Activated naive CD8-positive, alpha-beta T cell (primary cell): Measurements from ENCODE around the gene CARS1.

ENCODE experiments used
- H3K27ac Mint-ChIP-seq: one replicate; pipeline ENCODE4 v1.8.0; 2021; ENCODE audit warnings: mixed read lengths
- H3K27me3 Mint-ChIP-seq: one replicate; pipeline ENCODE4 v1.8.0; 2021; ENCODE audit warnings: mixed read lengths
- H3K36me3 Mint-ChIP-seq: one replicate; pipeline ENCODE4 v1.8.0; 2021; ENCODE audit warnings: mixed read lengths
- H3K4me1 Mint-ChIP-seq: one replicate; pipeline ENCODE4 v1.8.0; 2021; ENCODE audit warnings: low read depth, mixed read lengths
- H3K4me3 Mint-ChIP-seq: one replicate; pipeline ENCODE4 v1.8.0; 2021; ENCODE audit warnings: mild to moderate bottlenecking, mixed read lengths
- H3K9me3 Mint-ChIP-seq: one replicate; pipeline ENCODE4 v1.8.0; 2021; ENCODE audit warnings: low read depth, mixed read lengths

CARS1 gene

DNA sequence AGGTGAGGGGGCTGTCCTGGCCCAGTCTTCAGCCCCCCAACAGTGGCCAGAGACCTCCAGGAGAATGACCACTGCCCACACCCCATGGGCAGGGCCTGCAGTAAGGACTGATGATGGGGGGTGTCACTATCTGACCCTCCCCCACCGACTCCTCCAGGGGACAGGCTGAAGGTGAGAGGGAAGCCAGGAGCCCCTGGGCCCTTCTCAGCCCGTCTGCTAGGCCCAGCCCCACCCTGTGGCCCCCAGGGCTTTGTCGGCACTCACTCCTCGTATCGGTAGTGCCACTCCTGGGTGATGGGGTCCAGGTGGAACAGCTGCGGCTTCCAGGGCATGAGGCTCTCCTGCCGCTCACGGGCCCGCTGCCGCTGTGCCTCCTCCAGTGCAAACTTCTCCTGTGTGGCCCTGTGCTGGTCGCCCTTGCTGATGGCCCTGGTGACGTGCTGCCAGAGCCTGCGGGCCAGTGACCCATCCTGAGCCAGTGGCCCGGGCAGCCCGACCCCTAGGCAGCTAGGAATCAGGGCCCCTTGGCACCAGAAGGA, 35.4 kb upstream of the CARS1 start:
- H3K27ac Mint-ChIP-seq = no peak overlapping the region
- H3K36me3 Mint-ChIP-seq = peaks cover 3% of the 10 kb centered on the region
- H3K4me3 Mint-ChIP-seq = no peak overlapping the region
- no peaks in the 10 kb centered on the region for H3K4me1 Mint-ChIP-seq
- no peaks in the 10 kb centered on the region for H3K9me3 Mint-ChIP-seq
- no peaks in the 10 kb centered on the region for H3K27me3 Mint-ChIP-seq

GRCh38 chr11:3091846-3092602, 34.8 kb upstream of the CARS1 start:
- no peaks in the 10 kb centered on the region for H3K36me3 Mint-ChIP-seq
- H3K27ac Mint-ChIP-seq = no peak overlapping the region
- no peaks in the 10 kb centered on the region for H3K9me3 Mint-ChIP-seq
- H3K27me3 Mint-ChIP-seq = no peaks in the 10 kb centered on the region
- H3K4me1 Mint-ChIP-seq = no peaks in the 10 kb centered on the region
- no peak overlapping the region for H3K4me3 Mint-ChIP-seq

- no peak overlapping the region for H3K4me3 Mint-ChIP-seq
- H3K36me3 Mint-ChIP-seq = no peaks in the 10 kb centered on the region
- no peaks in the 10 kb centered on the region for H3K9me3 Mint-ChIP-seq
- H3K27ac Mint-ChIP-seq = no peak overlapping the region
- no peaks in the 10 kb centered on the region for H3K27me3 Mint-ChIP-seq
- H3K4me1 Mint-ChIP-seq = no peaks in the 10 kb centered on the region
Observed at GRCh38 chr11:3091081-3091845, 34.0 kb upstream of the CARS1 start.

DNA sequence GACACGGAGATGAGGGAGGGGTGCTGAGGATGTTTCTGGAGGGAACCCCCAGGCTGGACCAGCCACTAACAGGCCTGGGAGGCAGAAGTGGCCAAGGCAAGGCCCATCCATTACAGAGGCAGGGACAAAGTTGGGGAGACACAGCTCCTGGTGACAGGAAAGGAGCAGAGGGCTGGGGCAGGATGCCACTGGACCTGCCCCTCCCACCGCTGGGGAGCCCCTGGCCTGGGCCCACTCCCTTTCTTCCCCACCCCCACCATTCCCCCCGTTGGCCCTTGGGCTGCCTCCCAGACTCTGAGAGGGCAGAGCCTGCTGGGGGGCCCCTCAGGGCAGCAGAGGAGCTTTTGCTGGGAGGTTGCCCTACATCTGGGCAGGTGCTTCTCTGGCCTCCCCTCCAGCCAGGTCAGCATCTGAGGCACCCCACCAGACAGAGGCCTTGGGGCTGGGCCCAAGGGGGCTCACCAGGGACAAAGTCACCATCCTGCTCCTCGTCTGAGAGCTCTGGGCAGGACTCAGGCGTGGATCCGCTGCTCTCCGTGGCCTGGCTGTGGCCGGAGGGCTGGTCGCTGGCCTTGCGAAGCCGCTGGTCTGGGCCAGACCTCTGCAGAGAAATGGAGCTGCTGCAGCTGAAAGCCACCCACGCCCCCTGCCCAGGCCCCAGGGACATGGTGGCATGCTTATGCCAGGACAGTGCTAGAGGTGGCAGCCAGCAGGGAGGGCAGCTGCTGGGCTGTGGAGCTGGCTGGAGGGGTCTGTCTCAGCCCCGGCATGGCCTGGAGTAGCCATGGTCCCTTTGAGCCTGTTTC, 33.1 kb upstream of the CARS1 start:
- Mint-ChIP-seq H3K4me3 (no peak overlapping the region), H3K27ac (no peak overlapping the region), H3K4me1 (no peaks in the 10 kb centered on the region), H3K9me3 (no peaks in the 10 kb centered on the region), H3K36me3 (no peaks in the 10 kb centered on the region), H3K27me3 (no peaks in the 10 kb centered on the region)

GRCh38 chr11:3089236-3090061, 32.2 kb upstream of the CARS1 start:
- no peaks in the 10 kb centered on the region for H3K9me3 Mint-ChIP-seq
- H3K27ac Mint-ChIP-seq = no peak overlapping the region
- no peaks in the 10 kb centered on the region for H3K36me3 Mint-ChIP-seq
- no peak overlapping the region for H3K4me3 Mint-ChIP-seq
- no peaks in the 10 kb centered on the region for H3K4me1 Mint-ChIP-seq
- H3K27me3 Mint-ChIP-seq = no peaks in the 10 kb centered on the region

DNA sequence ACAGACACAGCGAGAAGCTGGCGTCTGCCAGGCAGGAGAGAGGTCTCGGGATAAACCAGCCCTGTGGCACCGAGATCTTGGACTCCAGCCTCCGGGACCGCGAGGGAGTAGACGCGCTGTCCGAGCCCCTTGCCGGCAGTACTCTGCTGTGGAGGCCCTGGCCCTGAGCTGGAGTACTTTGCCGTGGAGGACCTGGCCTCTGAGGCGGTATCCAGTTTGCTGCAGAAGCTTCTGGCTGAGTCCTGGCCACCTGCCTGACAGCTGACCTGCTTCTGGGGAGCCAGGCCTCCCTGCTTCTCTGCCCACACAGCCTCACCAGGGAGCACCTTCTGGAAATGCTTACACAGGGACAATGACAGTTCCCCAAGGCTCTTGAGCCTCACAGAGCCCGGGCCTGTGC, 31.6 kb upstream of the CARS1 start:
- H3K9me3 Mint-ChIP-seq = no peaks in the 10 kb centered on the region
- no peaks in the 10 kb centered on the region for H3K27me3 Mint-ChIP-seq
- H3K4me1 Mint-ChIP-seq = no peaks in the 10 kb centered on the region
- no peaks in the 10 kb centered on the region for H3K36me3 Mint-ChIP-seq
- no peak overlapping the region for H3K27ac Mint-ChIP-seq
- no peak overlapping the region for H3K4me3 Mint-ChIP-seq

GRCh38 chr11:3087821-3088800, 30.9 kb upstream of the CARS1 start:
- no peak overlapping the region for H3K4me3 Mint-ChIP-seq
- no peaks in the 10 kb centered on the region for H3K36me3 Mint-ChIP-seq
- H3K4me1 Mint-ChIP-seq = no peaks in the 10 kb centered on the region
- H3K27ac Mint-ChIP-seq = no peak overlapping the region
- H3K9me3 Mint-ChIP-seq = no peaks in the 10 kb centered on the region
- H3K27me3 Mint-ChIP-seq = no peaks in the 10 kb centered on the region

DNA sequence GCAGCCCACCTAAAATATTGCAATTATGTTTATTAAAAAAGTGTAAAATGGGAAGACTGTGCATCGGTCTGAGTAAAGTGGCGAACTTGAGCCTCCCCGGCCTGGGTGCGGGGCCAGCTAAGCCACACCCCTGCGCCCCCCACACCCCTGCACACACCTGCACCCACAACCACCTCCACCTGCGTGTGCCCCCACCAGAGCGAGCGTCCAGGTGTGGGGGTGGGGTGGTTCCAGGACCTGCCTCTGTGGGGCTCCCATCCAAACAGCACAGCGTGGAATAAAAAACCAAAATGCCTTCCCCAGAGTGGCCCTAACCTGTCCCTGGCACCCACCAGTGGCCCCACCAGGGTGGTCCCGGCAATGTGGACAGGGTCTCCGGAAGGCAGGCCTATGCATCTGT, 30.1 kb upstream of the CARS1 start:
- H3K9me3 Mint-ChIP-seq = no peaks in the 10 kb centered on the region
- H3K27me3 Mint-ChIP-seq = peaks cover 2% of the 10 kb centered on the region
- no peaks in the 10 kb centered on the region for H3K36me3 Mint-ChIP-seq
- no peak overlapping the region for H3K4me3 Mint-ChIP-seq
- no peak overlapping the region for H3K27ac Mint-ChIP-seq
- no peaks in the 10 kb centered on the region for H3K4me1 Mint-ChIP-seq

- Mint-ChIP-seq H3K4me1 (no peaks in the 10 kb centered on the region), H3K27me3 (peaks cover 3% of the 10 kb centered on the region), H3K36me3 (no peaks in the 10 kb centered on the region), H3K27ac (no peak overlapping the region), H3K9me3 (no peaks in the 10 kb centered on the region), H3K4me3 (no peak overlapping the region)
Observed at GRCh38 chr11:3086671-3087150, 29.5 kb upstream of the CARS1 start.

DNA sequence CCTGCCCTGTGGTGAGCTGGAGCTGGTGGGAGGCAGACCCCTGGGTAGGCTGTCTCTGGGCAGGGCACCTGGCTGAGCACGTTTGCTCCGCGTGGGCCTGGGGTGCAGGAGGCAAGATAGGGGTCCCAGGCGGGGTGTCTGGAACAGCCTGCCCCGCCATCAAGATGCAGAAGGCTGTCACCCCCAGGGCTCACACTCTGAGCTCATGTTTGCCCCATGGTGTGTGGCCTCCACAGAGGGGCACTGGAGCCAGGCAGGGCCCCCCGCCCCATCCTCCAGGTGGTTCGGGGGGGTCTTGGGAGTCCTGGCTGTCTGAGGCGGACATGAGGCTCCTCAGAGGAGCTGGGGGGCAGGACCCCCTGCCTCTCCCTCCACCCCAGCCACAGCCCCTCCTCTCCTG, 28.9 kb upstream of the CARS1 start:
- Mint-ChIP-seq H3K27me3 (peaks cover 3% of the 10 kb centered on the region), H3K9me3 (no peaks in the 10 kb centered on the region), H3K27ac (no peak overlapping the region), H3K4me1 (no peaks in the 10 kb centered on the region), H3K4me3 (no peak overlapping the region), H3K36me3 (no peaks in the 10 kb centered on the region)

DNA sequence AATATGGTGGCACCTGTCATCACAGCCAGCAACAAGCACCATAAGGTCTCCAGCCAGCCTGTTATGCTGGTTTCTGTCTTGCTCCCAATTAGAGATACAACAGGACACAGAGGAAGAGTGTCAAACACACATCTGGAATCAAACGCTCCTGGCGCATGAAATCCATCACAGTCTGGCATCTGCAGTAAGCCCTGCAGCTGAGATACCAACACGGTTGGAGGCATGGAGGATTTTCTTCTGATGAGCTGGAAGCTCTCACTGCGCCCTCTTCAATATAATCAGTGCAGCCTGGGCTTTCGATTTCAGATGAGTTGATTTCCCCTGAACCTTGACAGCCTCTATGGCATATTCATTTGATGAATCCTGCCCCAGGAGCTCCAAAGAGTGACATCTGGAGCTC, 27.8 kb upstream of the CARS1 start:
- no peaks in the 10 kb centered on the region for H3K36me3 Mint-ChIP-seq
- H3K27ac Mint-ChIP-seq = no peak overlapping the region
- H3K4me1 Mint-ChIP-seq = no peaks in the 10 kb centered on the region
- peaks cover 6% of the 10 kb centered on the region for H3K27me3 Mint-ChIP-seq
- H3K9me3 Mint-ChIP-seq = no peaks in the 10 kb centered on the region
- no peak overlapping the region for H3K4me3 Mint-ChIP-seq

DNA sequence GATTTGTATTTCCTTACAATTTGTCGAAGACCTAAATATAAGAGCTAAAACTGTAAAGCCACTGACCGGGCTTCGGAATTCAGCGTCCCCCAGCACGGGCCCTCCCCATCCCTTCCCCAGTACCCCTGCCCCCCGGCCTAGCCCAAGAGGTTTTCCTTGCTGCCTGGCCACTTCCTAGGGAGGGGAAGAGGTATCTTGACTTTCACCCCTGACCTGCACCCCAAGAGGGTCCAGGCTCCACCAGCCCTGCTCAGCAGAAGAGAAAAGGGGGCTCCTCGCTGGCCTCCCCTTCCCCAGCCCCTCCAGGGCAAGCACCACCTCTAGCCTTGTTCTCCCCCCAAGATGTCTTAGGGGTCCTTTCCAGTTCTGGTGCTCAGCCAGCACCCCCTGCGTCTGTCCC, 26.1 kb upstream of the CARS1 start:
- Mint-ChIP-seq H3K27ac (no peak overlapping the region), H3K4me3 (no peak overlapping the region), H3K36me3 (no peaks in the 10 kb centered on the region), H3K4me1 (no peaks in the 10 kb centered on the region), H3K9me3 (no peaks in the 10 kb centered on the region), H3K27me3 (peaks cover 6% of the 10 kb centered on the region)

GRCh38 chr11:3081386-3081751, 24.1 kb upstream of the CARS1 start:
- H3K4me3 Mint-ChIP-seq = no peak overlapping the region
- H3K27ac Mint-ChIP-seq = no peak overlapping the region
- no peaks in the 10 kb centered on the region for H3K36me3 Mint-ChIP-seq
- H3K4me1 Mint-ChIP-seq = no peaks in the 10 kb centered on the region
- peaks cover 6% of the 10 kb centered on the region for H3K27me3 Mint-ChIP-seq
- no peaks in the 10 kb centered on the region for H3K9me3 Mint-ChIP-seq
